PC-9 (cell line): ENCODE measurements around the gene SHC3. TPM values are rescaled to one million over a fixed set of nuclear protein-coding genes. Genes with fewer than 3 reads are reported as not detected.

Experiments used
- BruUV-seq: library from RNA; stranded (reverse); fragments of 400-500 nt; replicated peaks from 2 replicates; lab custom pipeline; 2021; lab: Mats Ljungman, UMichigan
- CTCF ChIA-PET: fragments of 300-600 bp; sonication (Branson Sonifier 250); formaldehyde crosslinking; loops from one replicate; lab custom pipeline; 2022; ENCODE audit warnings: antibody characterized with exemption; lab: Charles Lee
- POLR2A ChIA-PET: fragments of 300-600 bp; sonication (Branson Sonifier 250); formaldehyde crosslinking; loops from one replicate; lab custom pipeline; 2022; ENCODE audit warnings: antibody characterized with exemption; ENCODE audit not compliant: unreplicated experiment; lab: Charles Lee
- DNase-seq, 2 experiments: peaks; one replicate each; pipeline versions ENCODE4 v3.0.0 to v3.0.0-alpha.2; 2015 to 2022; ENCODE audit warnings: mixed read lengths in 1 of 2
- H2AFZ ChIP-seq: fragments of 200-600 bp; sonication (generic); 2 replicates; pipeline ENCODE4 v1.8.1; 2017; ENCODE audit warnings: antibody characterized with exemption
- H3F3A ChIP-seq: fragments of 200-600 bp; sonication (generic); 2 replicates; pipeline ENCODE4 v1.8.1; 2017; ENCODE audit warnings: antibody characterized with exemption, mild to moderate bottlenecking, low read depth; ENCODE audit not compliant: insufficient read depth
- H3K27ac ChIP-seq: fragments of 200-600 bp; sonication (generic); 2 replicates; pipeline ENCODE4 v1.6.1; 2016; ENCODE audit warnings: mixed run types
- H3K27me3 ChIP-seq: fragments of 200-600 bp; sonication (generic); 2 replicates; pipeline ENCODE4 v1.6.1; 2016; ENCODE audit warnings: low read depth, mixed run types; ENCODE audit not compliant: insufficient read depth
- H3K36me3 ChIP-seq: fragments of 200-600 bp; sonication (generic); 2 replicates; pipeline ENCODE4 v1.6.1; 2016; ENCODE audit warnings: low read depth, mixed run types
- H3K4me1 ChIP-seq: fragments of 200-600 bp; sonication (generic); replicated peaks from 2 replicates; pipeline ENCODE4 v1.6.1; 2016; ENCODE audit warnings: mixed run types; ENCODE audit not compliant: insufficient read depth
- H3K4me2 ChIP-seq: fragments of 200-600 bp; sonication (generic); 2 replicates; pipeline ENCODE4 v1.6.1; 2017; ENCODE audit warnings: mixed run types
- H3K4me3 ChIP-seq: fragments of 200-600 bp; sonication (generic); 2 replicates; pipeline ENCODE4 v1.6.1; 2016; ENCODE audit warnings: mixed run types
- H3K79me2 ChIP-seq: fragments of 200-600 bp; sonication (generic); 2 replicates; pipeline ENCODE4 v1.6.1; 2017; ENCODE audit warnings: low read depth, mixed run types
- H3K9me2 ChIP-seq: fragments of 200-600 bp; sonication (generic); 2 replicates; pipeline ENCODE4 v1.8.1; 2017; ENCODE audit warnings: mild to moderate bottlenecking; ENCODE audit not compliant: insufficient read depth
- H3K9me3 ChIP-seq: fragments of 200-600 bp; sonication (generic); 2 replicates; pipeline ENCODE4 v1.8.1; 2016; ENCODE audit warnings: low read depth; ENCODE audit not compliant: insufficient read depth
- H4K20me1 ChIP-seq: fragments of 200-600 bp; sonication (generic); 2 replicates; pipeline ENCODE4 v1.8.1; 2017; ENCODE audit not compliant: insufficient read depth
- EZH2 ChIP-seq: fragments of 200-600 bp; sonication (generic); IDR thresholded peaks from 2 replicates; pipeline ENCODE4 v1.8.0; 2017; ENCODE audit warnings: antibody characterized with exemption, low read depth
- intact Hi-C: fragments of 100-400 bp; cut with micrococcal nuclease; formaldehyde crosslinking; loops from one replicate; pipeline ENCODE4 v1.10.0; 2022; ENCODE audit not compliant: unreplicated experiment
- total RNA-seq: library from RNA; stranded (reverse); gene quantifications from 2 replicates; pipeline ENCODE4 v1.2.3, GENCODE V29; 2021
- TF ChIP-seq, protein P1 (sequence below): fragments of 200-600 bp; sonication (generic); conservative IDR thresholded peaks from 2 replicates; pipeline ENCODE4 v1.6.1; 2017; ENCODE audit warnings: mixed run types, antibody characterized with exemption, mild to moderate bottlenecking, moderate library complexity

Gene SHC3
- total RNA-seq, 1 experiment from 2014 or later = 15.9 TPM

DNA sequence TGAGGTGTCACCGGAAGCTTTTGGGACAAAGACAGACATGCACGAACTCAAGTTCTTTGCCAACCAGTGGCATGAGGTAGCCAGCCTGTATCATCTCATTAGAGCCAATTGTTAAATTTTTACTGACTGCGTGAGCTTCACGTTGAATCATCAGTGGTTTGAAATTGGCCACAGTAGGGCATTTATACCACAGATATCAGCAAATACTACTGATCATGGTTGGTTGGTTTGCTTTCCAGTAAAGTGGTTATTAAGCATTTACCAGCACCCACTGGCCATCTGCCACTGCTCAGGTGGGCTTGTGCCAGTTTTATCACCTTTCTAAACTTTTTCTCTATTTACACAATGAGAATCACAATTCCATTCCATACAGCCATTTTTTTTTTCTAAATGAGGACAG lies 28.4 kb upstream of the SHC3 start:
- no peak for DNase-seq
- H3K4me2 ChIP-seq = no peak overlapping the region
- H3K79me2 ChIP-seq = no peaks in the 10 kb centered on the region
- no peak for TF ChIP-seq EZH2
- TF ChIP-seq, protein P1, sequence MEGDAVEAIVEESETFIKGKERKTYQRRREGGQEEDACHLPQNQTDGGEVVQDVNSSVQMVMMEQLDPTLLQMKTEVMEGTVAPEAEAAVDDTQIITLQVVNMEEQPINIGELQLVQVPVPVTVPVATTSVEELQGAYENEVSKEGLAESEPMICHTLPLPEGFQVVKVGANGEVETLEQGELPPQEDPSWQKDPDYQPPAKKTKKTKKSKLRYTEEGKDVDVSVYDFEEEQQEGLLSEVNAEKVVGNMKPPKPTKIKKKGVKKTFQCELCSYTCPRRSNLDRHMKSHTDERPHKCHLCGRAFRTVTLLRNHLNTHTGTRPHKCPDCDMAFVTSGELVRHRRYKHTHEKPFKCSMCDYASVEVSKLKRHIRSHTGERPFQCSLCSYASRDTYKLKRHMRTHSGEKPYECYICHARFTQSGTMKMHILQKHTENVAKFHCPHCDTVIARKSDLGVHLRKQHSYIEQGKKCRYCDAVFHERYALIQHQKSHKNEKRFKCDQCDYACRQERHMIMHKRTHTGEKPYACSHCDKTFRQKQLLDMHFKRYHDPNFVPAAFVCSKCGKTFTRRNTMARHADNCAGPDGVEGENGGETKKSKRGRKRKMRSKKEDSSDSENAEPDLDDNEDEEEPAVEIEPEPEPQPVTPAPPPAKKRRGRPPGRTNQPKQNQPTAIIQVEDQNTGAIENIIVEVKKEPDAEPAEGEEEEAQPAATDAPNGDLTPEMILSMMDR = no peak
- no peaks in the 10 kb centered on the region for H3K9me3 ChIP-seq
- no peak overlapping the region for H3K27ac ChIP-seq
- ChIA-PET POLR2A (no interaction called here), CTCF (interaction anchor here (0.5 kb wide), 1 partner anchor 170 kb away, joined by 6 read pairs; no protein-coding TSS in a partner anchor)
- no peaks in the 10 kb centered on the region for H3K27me3 ChIP-seq
- H3K9me2 ChIP-seq = no peaks in the 10 kb centered on the region
- no peaks in the 10 kb centered on the region for H3K36me3 ChIP-seq
- no peaks in the 10 kb centered on the region for H3K4me1 ChIP-seq
- intact Hi-C loops = no loop called here
- H3F3A ChIP-seq = no peaks in the 10 kb centered on the region
- BruUV-seq = no TSS peak
- H2AFZ ChIP-seq = no peak overlapping the region
- H3K4me3 ChIP-seq = no peak overlapping the region
- no peaks in the 10 kb centered on the region for H4K20me1 ChIP-seq

- H3K4me1 ChIP-seq = no peaks in the 10 kb centered on the region
- no peak for DNase-seq
- no peaks in the 10 kb centered on the region for H3K9me2 ChIP-seq
- no peak overlapping the region for H2AFZ ChIP-seq
- H3K9me3 ChIP-seq = no peaks in the 10 kb centered on the region
- BruUV-seq = no TSS peak
- H3K79me2 ChIP-seq = no peaks in the 10 kb centered on the region
- no peaks in the 10 kb centered on the region for H3K27me3 ChIP-seq
- CTCF ChIA-PET = no interaction called here
- POLR2A ChIA-PET = no interaction called here
- H4K20me1 ChIP-seq = no peaks in the 10 kb centered on the region
- H3K27ac ChIP-seq = no peak overlapping the region
- TF ChIP-seq, protein P1 = no peak
- no peak for TF ChIP-seq EZH2
- H3F3A ChIP-seq = no peaks in the 10 kb centered on the region
- intact Hi-C loops = no loop called here
- no peak overlapping the region for H3K4me3 ChIP-seq
- no peaks in the 10 kb centered on the region for H3K36me3 ChIP-seq
- H3K4me2 ChIP-seq = no peak overlapping the region
Measured at GRCh38 chr9:89204801-89205200, 26.2 kb upstream of the SHC3 start.

DNA sequence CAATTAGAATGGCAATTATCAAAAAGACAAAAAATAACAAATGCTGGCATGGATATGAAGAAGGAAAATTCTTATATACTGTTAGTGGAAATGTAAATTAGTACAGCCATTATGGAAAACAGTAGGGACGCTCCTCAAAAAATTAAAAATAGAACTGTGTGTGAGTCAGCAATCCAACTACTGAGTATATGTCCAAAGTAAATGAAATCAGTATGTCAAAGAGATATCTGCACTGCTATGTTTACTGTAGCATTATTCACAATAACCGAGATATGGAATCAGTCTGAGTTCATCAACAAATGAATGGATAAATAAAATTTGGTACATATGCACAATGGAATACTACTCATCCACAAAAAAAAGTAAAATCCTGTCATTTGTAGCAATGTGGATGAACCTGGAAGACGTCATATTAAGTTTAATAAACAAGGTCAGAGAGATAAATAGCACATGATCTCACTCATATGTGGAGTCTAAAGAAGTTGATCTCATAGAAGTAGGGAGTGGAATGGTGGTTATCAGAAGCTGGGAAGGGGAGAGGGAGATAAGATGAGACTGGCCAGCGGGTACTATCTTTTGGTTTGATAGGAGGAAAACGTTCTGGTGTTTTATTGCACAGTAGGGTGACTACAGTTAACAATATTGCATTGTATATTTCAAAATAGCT lies 16.6 kb upstream of the SHC3 start:
- no peak for DNase-seq
- ChIA-PET CTCF (no interaction called here), POLR2A (no interaction called here)
- H3F3A ChIP-seq = no peaks in the 10 kb centered on the region
- H3K9me2 ChIP-seq = no peaks in the 10 kb centered on the region
- no peaks in the 10 kb centered on the region for H3K79me2 ChIP-seq
- no TSS peak for BruUV-seq
- TF ChIP-seq, protein P1 = no peak
- TF ChIP-seq EZH2 = no peak
- H3K4me2 ChIP-seq = no peak overlapping the region
- H4K20me1 ChIP-seq = no peaks in the 10 kb centered on the region
- H2AFZ ChIP-seq = no peak overlapping the region
- no peaks in the 10 kb centered on the region for H3K9me3 ChIP-seq
- no peak overlapping the region for H3K4me3 ChIP-seq
- H3K27ac ChIP-seq = no peak overlapping the region
- no peaks in the 10 kb centered on the region for H3K4me1 ChIP-seq
- intact Hi-C loops = no loop called here
- H3K36me3 ChIP-seq = no peaks in the 10 kb centered on the region
- no peaks in the 10 kb centered on the region for H3K27me3 ChIP-seq
